Activated CD4-positive, alpha-beta T cell treated with anti-CD3 and anti-CD28 coated beads, Interleukin-2, amount 50 U/mL, for 1 hour (primary cell): ENCODE data around the gene GALNT9.

Source experiments
- DNase-seq: peaks from one replicate; pipeline ENCODE4 v3.0.0-alpha.2; 2020

The GALNT9 gene

DNA sequence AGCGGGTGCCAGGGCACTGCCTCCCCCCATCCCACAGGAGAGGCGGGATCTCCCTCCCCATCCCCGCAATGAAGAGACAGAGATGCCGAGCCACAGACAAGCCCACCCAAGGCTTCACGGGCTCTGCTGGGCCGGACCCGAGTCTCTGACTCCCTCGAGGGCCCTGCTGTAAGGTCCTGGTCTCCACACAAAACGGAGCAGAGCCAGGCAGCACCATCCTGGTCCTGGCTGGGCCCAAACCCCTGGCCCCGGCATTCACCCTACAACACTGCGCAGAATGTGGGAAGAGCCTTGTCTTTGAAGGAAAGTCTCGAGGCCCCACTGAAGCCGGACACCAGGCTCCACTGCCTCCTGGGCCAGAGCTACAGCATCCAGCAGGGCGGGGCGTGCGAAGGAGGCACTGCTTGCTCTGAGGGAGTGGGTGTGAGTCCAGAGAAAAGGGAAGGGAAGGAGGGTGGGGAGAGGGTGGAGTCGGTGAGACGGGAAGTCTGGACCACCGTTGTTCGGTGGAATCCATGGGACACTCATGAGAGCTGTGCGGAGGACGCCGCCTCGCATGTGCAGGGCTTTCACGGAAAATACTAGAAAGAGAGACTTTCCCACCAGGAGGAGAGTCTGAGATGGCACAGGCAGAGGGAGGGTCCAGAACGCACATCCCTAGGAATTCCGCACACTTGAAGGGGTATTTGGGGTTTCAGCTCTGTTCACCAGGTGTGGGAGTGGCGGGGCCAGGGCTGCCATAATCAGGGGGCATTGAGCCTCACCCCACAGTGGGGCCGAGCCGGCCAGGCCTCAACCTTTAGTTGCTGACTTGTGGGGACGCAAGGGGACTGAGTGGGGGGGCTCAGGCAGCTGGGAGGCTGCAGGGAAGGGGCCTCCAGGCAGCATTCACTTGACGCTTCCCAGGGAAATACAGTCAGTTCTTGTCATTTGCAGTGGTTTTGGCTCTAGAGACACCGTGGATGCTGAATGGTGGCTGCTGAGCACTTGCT is 36.8 kb downstream of the GALNT9 start:
- DNase-seq, result no peak

- DNase-seq, result no peak
These were observed 37.8 kb downstream of the GALNT9 start for GRCh38 chr12:132291402-132292175.

DNA sequence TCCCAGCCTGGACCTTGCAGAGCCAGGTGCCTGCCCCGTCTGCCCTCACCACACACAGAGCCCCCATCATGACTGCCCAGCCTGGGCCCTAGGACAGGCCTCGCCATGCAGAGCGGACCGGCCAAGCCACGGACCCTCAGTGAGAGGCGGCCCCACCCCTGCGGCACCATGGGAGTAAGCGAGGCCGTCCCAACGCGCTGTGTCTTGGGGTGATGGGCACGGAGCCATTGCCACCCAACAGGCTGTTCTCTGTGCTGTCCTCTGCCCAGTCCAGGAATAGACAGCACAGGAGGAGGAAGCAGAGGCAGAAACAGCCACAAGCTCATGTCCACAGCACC is 39.2 kb downstream of the GALNT9 start:
- no peak for DNase-seq

DNA sequence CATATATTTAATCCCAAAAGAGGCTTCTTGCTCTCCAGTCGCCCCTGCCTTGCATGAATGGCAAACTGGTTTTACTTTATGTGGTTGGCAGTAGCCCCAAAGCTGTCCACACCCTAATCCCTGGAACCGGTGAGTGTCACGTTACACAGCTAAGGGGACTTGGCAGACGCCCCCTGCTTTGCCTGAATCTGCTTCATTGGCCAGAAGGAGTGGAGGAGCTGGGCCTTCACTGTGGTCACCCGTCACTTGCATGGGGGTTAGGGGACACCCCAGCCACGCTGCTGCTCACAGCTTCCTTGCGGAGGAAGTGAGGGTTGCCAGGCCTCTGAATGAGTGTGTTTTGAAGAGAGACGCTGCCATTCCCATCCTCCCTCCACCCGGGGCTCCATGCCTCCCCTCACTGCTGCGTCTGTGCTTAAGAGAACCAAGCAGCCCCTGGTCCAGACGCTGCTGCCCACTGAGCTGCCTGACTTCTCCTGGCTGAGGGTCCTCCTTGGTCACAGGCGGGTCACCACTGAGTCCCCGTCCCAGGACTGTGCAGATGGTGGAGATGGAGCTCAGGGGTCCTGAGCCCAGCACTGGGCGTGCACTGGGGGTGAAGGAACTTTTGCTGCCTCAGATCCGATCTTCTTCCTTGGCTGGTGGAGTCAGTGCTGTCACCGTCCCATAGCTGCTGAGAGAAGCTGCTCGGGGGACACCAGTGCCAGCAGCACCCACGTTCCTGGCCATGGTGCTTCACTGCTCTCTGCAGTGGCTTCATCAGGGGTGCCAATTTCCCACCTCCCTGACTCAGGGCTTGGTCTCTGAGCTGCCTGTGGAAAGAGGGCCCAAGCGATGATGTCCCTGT is 39.8 kb downstream of the GALNT9 start:
- no peak for DNase-seq

- DNase-seq, result no peak
These were observed 40.7 kb downstream of the GALNT9 start for GRCh38 chr12:132288516-132289215.

- DNase-seq, result no peak
These were observed 41.8 kb downstream of the GALNT9 start for GRCh38 chr12:132287391-132288238.

DNA sequence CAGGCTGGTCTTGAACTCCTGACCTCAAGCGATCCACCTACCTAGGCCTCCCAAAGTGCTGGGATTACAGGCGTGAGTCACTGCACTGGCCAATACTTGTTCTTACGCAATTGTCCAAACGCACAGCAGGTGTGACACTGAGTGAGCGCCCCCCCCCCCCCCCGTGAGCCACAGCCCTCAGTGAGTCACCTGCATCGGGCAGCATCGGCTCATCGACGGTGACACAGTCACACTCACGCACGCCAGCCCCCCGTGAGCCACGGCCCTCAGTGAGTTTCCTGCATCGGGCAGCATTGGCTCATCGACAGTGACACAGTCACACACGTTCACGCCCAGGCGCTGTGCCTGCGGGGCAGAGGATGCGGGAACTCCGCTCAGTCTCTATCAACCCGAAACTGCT is 42.5 kb downstream of the GALNT9 start:
- no peak for DNase-seq

DNA sequence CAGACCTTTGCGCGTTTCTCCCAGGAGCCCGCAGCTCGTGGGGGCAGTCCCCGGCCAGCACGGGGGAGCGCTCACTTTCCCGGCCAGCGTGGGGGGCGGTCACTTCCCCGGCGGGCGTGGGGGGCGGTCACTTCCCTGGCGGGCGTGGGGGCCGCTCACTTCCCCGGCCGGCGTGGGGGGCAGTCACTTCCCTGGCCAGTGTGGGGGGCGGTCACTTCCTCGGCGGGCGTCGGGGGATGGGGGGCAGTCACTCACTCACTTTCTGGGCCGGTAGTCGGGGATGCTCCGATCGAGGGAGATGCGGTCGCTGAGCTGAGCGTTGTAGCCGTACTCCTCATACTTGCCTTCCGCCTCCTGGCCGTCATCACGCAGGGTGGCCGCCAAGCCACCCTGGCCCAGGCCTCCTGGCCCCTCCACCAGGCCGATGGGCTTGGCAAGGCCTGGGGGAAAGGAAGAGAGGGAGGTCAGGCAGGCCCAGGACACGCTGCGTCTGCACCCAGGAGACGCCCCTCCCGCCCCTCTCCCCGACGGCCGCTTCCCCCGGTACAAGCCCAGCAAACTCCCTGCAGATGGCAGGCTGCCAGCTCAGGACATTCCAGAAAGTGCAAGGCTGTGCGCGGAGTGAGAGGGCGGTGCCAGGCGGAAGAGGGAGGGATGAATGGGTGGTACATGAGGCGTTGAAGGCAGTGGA is 43.3 kb downstream of the GALNT9 start:
- DNase-seq, result no peak

DNA sequence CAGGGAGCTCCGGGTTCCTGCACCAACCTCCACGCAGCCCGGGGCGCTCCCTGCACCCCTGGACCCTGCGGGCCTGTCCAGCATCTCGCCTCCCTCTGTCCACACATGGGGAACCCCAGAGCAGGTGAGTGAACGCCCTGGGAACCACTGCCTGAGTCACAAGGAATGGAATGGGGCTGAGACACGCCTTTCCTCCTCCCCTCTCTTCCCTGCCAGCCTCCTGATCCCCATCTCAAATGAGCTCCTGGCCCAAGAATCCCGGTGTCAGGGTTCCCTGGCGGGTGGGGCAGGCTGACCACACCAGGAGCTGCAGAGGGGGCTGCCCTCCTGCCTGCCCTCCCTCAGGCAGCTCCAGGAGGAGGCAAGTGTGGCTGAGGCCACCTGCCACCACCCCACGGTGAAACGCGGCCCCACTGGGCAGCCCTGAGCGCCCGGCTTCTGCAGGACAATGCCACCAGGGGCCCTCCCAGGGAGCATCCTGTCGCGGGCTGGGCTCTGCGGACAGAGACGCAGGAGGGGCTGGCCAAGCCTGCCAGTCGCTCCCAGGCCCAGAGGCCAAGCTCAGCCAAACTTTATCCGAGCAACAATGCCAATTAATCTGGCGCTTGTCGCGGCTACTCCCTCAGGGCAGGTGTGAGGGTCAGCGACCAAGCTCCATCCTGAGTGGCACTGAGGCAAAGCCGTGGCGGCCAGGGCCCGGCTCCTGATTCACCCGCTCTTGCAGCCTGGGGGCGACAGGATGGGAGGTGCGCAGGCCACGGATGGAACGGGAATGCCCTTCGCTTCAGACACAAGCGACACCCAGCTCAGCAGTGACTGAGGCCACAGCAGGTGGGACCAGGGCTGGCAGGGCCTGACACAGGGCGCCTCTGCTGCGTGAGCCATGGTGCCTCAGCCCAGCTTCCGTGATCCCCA is 44.3 kb downstream of the GALNT9 start:
- DNase-seq, result no peak

- no peak for DNase-seq
These were observed 45.1 kb downstream of the GALNT9 start for GRCh38 chr12:132284071-132284826.

DNA sequence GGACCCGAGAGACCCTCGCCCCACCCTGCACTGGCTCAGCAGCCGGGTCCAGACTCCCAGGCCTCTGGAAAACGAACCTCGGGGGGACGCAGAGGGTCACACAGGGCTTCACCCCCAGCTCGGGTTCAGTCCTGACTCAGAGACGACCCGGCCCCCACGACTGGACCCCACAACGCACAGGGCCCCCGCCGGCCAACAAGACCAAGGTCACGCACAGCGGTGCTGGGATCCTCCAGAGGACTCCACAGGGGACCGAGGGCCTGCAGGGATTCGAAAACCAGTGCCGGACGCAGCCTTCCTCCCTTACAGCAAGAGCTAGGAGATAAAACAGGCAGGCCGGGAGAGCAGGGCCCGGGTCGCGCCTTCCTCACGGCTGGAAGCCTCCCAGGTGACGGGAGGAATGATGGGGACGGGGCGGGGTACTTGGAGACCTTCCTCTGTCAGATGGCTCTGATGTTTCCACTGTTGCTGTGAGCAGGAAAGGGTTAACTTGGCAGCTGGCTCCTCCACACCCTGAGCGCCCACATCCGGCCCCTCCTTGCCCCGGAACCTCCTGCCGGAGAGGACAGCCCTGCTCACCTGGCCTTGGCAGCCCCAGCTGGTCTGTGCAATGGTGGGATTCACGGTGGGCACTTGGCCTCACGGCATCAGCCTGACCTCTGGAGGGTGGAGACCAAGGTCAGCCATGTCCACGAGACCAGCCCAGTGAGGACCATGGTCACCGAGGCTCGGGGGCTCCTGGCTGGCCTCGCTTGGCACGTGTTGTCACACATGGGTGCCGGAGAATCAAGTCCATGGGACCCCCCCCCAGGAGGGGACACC is 46.2 kb downstream of the GALNT9 start:
- DNase-seq, result no peak

DNA sequence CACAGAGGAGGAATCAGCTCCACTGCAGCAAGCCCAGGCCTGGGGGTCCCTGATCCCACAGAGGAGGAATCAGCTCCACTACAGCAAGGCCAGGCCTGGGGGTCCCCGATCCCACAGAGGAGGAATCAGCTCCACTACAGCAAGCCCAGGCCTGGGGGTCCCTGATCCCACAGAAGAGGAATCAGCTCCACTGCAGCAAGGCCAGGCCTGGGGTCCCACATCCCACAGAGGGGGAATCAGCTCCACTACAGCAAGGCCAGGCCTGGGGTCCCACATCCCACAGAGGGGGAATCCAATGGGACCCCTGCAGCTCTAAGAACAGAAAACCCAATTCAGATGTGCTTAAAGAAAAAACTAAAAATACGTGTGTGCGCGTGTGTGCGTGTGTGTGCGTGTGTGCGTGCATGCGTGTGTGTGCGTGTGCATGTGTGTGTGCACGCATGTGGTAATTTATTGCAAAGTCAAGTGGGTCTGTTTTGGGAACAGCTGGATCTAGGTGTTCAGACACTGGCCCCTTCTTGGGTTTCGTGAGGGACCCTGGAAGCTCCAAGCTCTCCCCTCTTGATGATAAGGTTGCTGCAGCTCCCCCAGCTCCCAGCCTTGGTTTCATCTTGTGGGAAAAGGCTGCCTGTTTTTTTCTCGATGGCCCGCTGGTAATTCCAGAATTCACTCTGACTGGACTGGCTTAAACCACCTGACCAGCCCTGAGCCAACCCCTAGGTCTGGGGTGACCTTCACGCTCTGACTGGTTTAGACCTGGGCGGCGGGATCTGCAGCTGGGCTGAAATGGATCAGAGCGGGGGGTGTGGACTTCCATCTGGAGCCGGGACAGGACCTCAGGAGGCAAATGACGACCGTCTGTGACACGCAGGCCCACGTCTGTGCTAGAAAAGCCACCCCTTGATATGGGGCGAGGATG is 47.1 kb downstream of the GALNT9 start:
- no peak for DNase-seq

GRCh38 chr12:132281038-132281437 is 48.4 kb downstream of the GALNT9 start:
- DNase-seq, result no peak

DNA sequence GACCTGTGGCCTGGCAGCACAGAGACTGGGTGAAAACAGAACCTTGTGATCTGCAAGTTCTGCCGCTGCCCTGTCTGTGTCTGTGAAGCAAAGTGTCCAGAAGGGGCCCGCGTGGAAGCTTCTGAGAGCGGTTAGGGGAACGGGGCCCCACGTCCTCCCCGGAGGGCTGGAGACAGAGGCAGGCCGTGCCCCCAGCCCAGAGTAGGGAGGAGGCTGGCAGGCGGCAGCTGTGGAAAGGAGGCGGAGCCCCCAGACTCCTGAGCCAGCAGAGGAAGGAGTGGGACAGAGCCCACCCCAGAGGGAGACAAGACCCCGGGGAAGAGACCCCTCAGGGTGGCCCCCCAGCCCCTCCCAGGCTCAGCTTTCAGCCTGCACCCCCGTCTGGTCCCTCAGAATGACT is 49.0 kb downstream of the GALNT9 start:
- no peak for DNase-seq

DNA sequence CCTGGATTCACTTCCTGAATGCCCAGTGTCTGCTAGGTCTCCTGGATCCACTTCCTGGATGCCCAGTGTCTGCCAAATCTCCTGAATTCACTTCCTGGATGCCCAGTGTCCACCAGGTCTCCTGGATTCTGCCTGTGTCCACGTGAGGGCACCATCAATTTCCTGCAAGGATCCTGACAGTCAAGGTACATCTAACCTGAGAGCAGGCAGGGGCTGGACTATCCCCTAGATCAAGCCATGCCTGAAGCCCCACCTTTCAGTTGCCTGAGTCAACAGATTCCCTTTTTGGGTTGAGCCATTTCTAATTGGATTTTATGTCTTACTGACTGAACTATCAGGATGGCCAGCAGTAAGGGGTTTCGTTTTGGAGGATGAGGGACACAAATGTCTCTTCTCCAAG is 49.5 kb downstream of the GALNT9 start:
- DNase-seq, result no peak

- DNase-seq, result no peak
These were observed 50.1 kb downstream of the GALNT9 start for GRCh38 chr12:132279184-132279889.
